Skeletal muscle tissue (tissue), 4 donors: ENCODE results near the gene PCDHGA1. TPM values are rescaled to one million over a fixed set of nuclear protein-coding genes. Genes with fewer than 3 reads are reported as not detected.

ENCODE experiments used
- H3K27ac ChIP-seq: one replicate; pipeline ENCODE4 v1.7.0; 2013; ENCODE audit warnings: mild to moderate bottlenecking, low read depth, low read length, inconsistent platforms
- H3K27me3 ChIP-seq, 3 donors: one replicate each; pipeline ENCODE4 v1.7.0; 2013; ENCODE audit warnings: low read length in 3 of 3; ENCODE audit not compliant: control insufficient read depth in 3 of 3, insufficient read depth in 3 of 3
- H3K36me3 ChIP-seq, 3 donors: one replicate each; pipeline ENCODE4 v1.7.0; 2013; ENCODE audit warnings: low read length in 3 of 3; ENCODE audit not compliant: control insufficient read depth in 3 of 3, insufficient read depth in 3 of 3
- H3K4me1 ChIP-seq, 3 donors: one replicate each; pipeline ENCODE4 v1.7.0; 2013; ENCODE audit warnings: low read length in 3 of 3, mild to moderate bottlenecking in 3 of 3; ENCODE audit not compliant: control insufficient read depth in 3 of 3, insufficient read depth in 3 of 3
- H3K4me3 ChIP-seq, 3 donors: one replicate each; pipeline ENCODE4 v1.7.0; 2013; ENCODE audit warnings: low read length in 3 of 3
- H3K9ac ChIP-seq, 3 donors: one replicate each; pipeline ENCODE4 v1.7.0; 2013; ENCODE audit warnings: low read length in 3 of 3, mild to moderate bottlenecking in 3 of 3, moderate library complexity in 2 of 3, low read depth in 1 of 3
- H3K9me3 ChIP-seq, 3 donors: one replicate each; pipeline ENCODE4 v1.7.0; 2013; ENCODE audit warnings: low read length in 3 of 3; ENCODE audit not compliant: control insufficient read depth in 3 of 3
- total RNA-seq: library from RNA; depleted of rRNA; stranded (reverse); fragments of >200 nt; gene quantifications from one replicate; pipeline ENCODE4 v1.2.3, GENCODE V29; 2014
- donor health status: Osteomylitis.

PCDHGA1 gene
- total RNA-seq, 1 donor from 2014 or later, result 0.52 TPM

DNA sequence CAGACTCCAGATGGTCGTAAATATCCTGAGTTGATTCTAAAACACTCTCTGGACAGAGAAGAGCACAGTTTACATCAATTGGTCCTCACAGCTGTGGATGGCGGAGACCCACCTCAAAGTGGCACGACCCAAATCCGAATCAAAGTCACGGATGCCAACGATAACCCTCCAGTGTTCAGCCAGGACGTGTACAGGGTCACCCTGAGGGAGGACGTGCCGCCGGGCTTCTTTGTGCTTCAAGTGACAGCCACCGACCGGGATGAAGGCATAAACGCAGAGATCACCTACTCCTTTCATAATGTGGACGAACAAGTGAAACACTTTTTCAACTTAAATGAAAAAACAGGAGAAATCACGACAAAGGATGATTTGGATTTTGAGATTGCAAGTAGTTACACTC lies 30.4 kb downstream of the PCDHGA1 start:
- no peak overlapping the region for H3K9ac ChIP-seq
- H3K4me1 ChIP-seq, result peaks cover 0 to 4% (median 0%) of the 10 kb centered on the region in 3 donors
- no peak overlapping the region for H3K27ac ChIP-seq
- H3K9me3 ChIP-seq, result peaks cover 11 to 41% (median 34%) of the 10 kb centered on the region in 3 donors
- H3K4me3 ChIP-seq, result peak overlapping the region in 2 of 3 donors; percentile 48 to 72
- peaks cover 7 to 38% (median 21%) of the 10 kb centered on the region in 3 donors for H3K27me3 ChIP-seq
- peaks cover 0 to 7% (median 4%) of the 10 kb centered on the region in 3 donors for H3K36me3 ChIP-seq

DNA sequence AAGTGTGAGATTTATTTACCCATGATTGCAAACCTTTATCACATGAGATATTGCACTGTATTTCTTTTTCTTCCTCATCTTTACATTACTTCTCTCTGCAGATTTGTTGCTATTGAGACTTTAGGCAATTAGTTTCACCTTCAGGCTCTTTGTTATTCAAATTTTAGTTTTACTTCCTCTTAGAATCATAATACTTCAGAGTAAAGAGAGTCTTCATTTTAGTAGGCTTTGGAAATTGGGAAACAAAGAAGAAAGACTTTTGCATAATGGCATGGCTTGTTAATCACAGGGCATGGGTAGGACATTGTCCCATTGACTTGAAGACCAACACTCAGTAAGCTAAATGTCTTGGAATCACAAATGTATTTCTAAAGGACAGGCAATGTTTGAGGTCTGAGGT lies 32.4 kb downstream of the PCDHGA1 start:
- no peak overlapping the region for H3K4me3 ChIP-seq
- H3K36me3 ChIP-seq, result peaks cover 0 to 10% (median 7%) of the 10 kb centered on the region in 3 donors
- H3K4me1 ChIP-seq, result no peaks in the 10 kb centered on the region
- H3K27me3 ChIP-seq, result peaks cover 12 to 36% (median 16%) of the 10 kb centered on the region in 3 donors
- no peak overlapping the region for H3K27ac ChIP-seq
- H3K9me3 ChIP-seq, result peaks cover 10 to 32% (median 25%) of the 10 kb centered on the region in 3 donors
- H3K9ac ChIP-seq, result no peak overlapping the region

DNA sequence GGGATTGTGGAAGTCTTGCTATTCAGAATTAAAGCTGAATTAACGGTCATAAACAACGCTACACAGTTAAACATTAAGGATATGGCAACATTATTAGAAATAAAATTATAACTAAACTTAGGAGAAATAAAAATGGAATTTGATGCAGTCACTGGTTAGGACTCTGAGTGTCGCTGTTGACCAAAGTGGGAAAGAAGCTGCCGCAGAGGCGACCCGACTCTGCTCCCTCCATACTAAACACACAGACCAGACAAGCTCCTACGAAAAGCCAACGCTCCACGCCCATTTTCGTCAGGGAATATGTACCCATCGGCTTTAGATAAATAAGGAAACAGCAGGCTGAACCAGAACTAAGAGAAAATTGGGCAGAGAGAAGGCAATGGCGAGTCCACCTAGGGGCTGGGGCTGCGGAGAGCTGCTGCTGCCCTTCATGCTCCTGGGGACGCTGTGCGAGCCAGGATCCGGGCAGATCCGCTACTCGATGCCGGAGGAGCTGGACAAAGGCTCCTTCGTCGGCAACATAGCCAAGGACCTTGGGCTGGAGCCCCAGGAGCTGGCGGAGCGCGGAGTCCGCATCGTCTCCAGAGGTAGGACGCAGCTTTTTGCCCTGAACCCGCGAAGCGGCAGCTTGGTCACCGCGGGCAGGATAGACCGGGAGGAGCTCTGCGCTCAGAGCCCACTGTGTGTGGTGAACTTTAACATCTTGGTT lies 33.8 kb downstream of the PCDHGA1 start, which contains the start of gene PCDHGA5:
Gene PCDHGA5, plus strand, starts transcription at position 211 of the 709 bp plus-strand sequence. Its CDS starts 169 bp downstream, at position 380.
- Histone ChIP-seq H3K9ac (no peak within 1 kb of the TSS), H3K9me3 (peaks cover 10 to 32% (median 29%) of the 10 kb centered on the region in 3 donors), H3K36me3 (peaks cover 0 to 10% (median 7%) of the 10 kb centered on the region in 3 donors), H3K27ac (no peak within 1 kb of the TSS), H3K4me1 (no peaks in the 10 kb centered on the region), H3K27me3 (peaks cover 12 to 36% (median 16%) of the 10 kb centered on the region in 3 donors), H3K4me3 (peak within 1 kb of the TSS in 2 of 3 donors; percentile 41 to 52)

DNA sequence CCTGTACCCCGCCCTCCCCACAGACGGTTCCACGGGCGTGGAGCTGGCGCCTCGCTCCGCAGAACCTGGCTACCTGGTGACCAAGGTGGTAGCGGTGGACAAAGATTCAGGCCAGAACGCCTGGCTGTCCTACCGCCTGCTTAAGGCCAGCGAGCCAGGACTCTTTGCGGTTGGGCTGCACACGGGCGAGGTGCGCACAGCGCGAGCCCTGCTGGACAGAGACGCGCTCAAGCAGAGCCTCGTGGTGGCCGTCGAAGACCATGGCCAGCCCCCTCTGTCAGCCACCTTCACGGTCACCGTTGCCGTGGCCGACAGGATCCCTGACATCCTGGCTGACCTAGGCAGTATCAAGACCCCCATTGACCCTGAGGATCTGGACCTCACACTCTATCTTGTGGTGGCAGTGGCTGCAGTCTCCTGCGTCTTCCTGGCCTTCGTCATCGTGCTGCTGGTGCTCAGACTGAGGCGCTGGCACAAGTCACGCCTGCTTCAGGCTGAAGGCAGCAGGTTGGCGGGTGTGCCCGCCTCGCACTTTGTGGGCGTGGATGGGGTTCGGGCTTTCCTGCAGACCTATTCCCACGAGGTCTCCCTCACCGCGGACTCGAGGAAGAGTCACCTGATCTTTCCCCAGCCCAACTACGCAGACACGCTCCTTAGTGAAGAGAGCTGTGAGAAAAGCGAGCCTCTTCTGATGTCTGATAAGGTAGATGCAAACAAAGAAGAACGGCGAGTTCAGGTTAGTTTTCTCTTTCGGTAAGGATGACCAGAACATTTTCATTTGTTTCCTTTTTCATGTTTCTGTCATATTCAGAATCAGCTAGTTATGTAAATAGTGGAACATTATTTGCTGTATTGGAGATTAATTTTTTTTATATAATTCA lies 35.9 kb downstream of the PCDHGA1 start:
- no peak overlapping the region for H3K27ac ChIP-seq
- no peak overlapping the region for H3K9ac ChIP-seq
- H3K36me3 ChIP-seq, result peaks cover 0 to 15% (median 7%) of the 10 kb centered on the region in 3 donors
- peak overlapping the region in 1 of 3 donors; percentile 27 for H3K4me3 ChIP-seq
- H3K27me3 ChIP-seq, result peaks cover 12 to 26% (median 16%) of the 10 kb centered on the region in 3 donors
- peaks cover 0 to 5% (median 0%) of the 10 kb centered on the region in 3 donors for H3K4me1 ChIP-seq
- peaks cover 14 to 37% (median 28%) of the 10 kb centered on the region in 3 donors for H3K9me3 ChIP-seq

DNA sequence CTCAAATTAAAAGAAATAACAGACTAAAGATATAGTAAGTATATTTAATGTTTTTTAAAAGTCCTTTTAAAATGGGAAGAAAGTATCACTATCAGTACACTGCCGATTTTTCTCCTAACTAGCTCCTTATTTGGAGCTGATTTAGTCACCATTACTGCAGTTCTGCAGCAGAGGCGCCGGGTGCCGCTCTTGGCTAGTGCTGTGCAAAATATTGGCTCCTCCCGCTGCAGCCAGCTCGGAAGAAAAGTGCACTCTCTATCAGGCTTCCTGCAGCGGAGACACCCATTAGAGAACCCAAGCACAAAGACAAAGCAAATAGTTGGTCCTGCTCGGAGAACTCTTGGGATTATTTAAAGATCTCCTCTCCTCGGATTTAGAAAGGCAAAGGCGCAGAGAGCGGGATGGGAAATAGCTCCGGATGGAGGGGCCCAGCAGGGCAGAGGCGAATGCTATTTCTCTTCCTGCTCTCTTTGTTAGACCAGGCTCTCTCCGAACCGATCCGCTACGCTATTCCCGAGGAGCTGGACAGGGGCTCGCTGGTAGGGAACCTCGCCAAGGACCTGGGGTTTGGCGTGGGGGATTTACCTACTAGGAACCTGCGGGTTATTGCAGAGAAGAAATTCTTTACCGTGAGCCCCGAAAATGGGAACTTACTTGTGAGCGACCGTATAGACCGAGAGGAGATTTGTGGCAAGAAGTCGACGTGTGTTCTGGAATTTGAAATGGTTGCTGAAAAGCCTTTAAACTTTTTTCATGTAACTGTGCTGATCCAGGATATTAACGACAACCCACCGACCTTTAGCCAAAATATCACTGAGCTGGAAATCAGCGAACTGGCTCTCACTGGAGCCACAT lies 39.9 kb downstream of the PCDHGA1 start, which contains the start of gene PCDHGB3:
Gene PCDHGB3, plus strand, starts transcription at position 249 of the 855 bp plus-strand sequence. Its CDS starts 153 bp downstream, at position 402.
- Histone ChIP-seq H3K9ac (peak within 1 kb of the TSS; percentile 34 to 54 (median 42)), H3K27me3 (peaks cover 16 to 18% (median 17%) of the 10 kb centered on the region in 3 donors), H3K9me3 (peaks cover 30 to 44% (median 32%) of the 10 kb centered on the region in 3 donors), H3K27ac (no peak within 1 kb of the TSS), H3K36me3 (peaks cover 0 to 14% (median 5%) of the 10 kb centered on the region in 3 donors), H3K4me1 (peaks cover 0 to 11% (median 0%) of the 10 kb centered on the region in 3 donors), H3K4me3 (peak within 1 kb of the TSS; percentile 55 to 61 (median 58))

DNA sequence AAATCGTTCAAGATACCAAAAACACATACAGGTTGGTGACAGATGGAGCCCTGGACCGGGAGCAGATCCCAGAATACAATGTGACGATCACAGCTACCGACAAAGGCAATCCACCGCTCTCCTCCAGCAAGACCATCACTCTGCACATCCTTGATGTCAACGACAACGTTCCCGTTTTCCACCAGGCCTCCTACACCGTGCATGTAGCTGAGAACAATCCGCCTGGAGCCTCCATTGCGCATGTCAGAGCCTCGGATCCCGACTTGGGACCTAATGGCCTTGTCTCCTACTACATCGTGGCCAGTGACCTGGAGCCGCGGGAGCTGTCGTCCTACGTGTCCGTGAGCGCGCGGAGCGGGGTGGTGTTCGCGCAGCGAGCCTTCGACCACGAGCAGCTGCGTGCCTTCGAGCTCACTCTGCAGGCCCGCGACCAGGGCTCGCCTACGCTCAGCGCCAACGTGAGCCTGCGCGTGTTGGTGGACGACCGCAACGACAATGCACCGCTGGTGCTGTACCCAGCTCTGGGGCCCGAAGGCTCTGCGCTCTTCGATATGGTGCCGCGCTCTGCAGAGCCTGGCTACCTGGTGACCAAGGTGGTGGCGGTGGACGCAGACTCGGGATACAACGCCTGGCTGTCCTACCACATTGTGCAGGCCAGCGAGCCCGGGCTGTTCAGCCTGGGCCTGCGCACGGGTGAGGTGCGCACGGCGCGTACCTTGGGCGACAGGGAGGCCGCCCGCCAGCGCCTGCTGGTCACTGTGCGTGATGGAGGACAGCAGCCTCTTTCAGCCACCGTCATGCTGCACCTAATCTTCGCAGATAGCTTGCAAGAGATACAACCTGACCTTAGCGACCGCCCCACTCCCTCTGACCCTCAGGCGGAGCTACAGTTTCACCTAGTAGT lies 41.5 kb downstream of the PCDHGA1 start:
- Histone ChIP-seq H3K9ac (no peak overlapping the region), H3K27me3 (peaks cover 9 to 17% (median 10%) of the 10 kb centered on the region in 3 donors), H3K27ac (no peak overlapping the region), H3K9me3 (peaks cover 21 to 41% (median 28%) of the 10 kb centered on the region in 3 donors), H3K4me3 (peak overlapping the region; percentile 33 to 41 (median 36)), H3K36me3 (peaks cover 0 to 10% (median 2%) of the 10 kb centered on the region in 3 donors), H3K4me1 (peaks cover 0 to 11% (median 0%) of the 10 kb centered on the region in 3 donors)

DNA sequence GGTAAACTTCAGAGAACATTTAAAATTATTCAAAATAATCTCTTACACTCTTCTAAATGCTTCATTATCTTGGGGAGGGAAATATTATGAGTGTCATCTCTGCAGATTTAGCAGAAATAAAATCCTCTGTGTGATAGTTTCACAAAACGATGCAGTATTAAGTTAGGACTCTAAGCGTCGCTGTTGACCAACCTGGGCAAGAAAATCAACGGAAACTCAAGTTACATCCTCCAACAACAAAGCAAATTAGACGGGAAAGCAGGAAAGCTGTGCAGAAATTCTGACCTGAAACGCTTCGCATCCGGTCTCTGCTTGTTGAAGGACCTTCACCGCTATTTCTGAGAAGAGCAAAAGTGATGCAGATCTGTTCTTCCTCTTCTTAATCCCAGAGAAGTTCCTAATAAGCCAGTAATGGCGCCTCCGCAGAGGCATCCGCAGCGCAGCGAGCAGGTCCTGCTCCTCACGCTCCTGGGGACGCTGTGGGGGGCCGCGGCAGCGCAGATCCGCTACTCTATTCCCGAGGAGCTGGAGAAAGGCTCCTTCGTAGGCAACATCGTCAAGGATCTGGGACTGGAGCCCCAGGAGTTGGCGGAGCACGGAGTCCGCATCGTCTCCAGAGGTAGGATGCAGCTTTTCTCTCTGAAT lies 43.5 kb downstream of the PCDHGA1 start, which contains the start of gene PCDHGA6:
Gene PCDHGA6, plus strand, starts transcription at position 219 of the 645 bp plus-strand sequence. Its CDS starts 193 bp downstream, at position 412.
- Histone ChIP-seq H3K27ac (no peak within 1 kb of the TSS), H3K36me3 (peaks cover 0 to 10% (median 2%) of the 10 kb centered on the region in 3 donors), H3K9me3 (peaks cover 21 to 41% (median 26%) of the 10 kb centered on the region in 3 donors), H3K4me3 (peak within 1 kb of the TSS; percentile 57 to 63 (median 61)), H3K4me1 (peaks cover 0 to 11% (median 0%) of the 10 kb centered on the region in 3 donors), H3K9ac (peak within 1 kb of the TSS in 1 of 3 donors; percentile 33), H3K27me3 (peaks cover 9 to 17% (median 10%) of the 10 kb centered on the region in 3 donors)

DNA sequence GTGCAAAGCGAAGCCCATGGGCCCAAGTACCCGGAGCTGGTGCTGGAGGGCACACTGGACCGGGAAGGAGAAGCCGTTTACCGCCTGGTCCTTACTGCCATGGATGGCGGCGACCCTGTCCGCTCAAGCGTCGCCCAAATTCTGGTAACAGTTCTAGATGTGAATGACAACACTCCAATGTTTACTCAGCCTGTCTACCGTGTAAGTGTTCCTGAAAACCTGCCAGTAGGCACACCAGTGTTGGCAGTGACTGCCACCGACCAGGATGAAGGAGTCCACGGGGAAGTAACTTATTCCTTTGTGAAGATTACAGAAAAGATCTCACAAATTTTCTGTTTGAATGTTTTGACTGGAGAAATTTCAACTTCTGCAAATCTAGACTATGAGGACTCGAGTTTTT lies 44.3 kb downstream of the PCDHGA1 start:
- H3K9ac ChIP-seq, result no peak overlapping the region
- peaks cover 9 to 17% (median 10%) of the 10 kb centered on the region in 3 donors for H3K27me3 ChIP-seq
- H3K4me3 ChIP-seq, result peak overlapping the region; percentile 41 to 61 (median 57)
- H3K9me3 ChIP-seq, result peaks cover 21 to 41% (median 24%) of the 10 kb centered on the region in 3 donors
- peaks cover 0 to 10% (median 2%) of the 10 kb centered on the region in 3 donors for H3K36me3 ChIP-seq
- no peak overlapping the region for H3K27ac ChIP-seq
- H3K4me1 ChIP-seq, result peaks cover 0 to 11% (median 0%) of the 10 kb centered on the region in 3 donors
